ENCODE data around the gene NTSR2.

DNA sequence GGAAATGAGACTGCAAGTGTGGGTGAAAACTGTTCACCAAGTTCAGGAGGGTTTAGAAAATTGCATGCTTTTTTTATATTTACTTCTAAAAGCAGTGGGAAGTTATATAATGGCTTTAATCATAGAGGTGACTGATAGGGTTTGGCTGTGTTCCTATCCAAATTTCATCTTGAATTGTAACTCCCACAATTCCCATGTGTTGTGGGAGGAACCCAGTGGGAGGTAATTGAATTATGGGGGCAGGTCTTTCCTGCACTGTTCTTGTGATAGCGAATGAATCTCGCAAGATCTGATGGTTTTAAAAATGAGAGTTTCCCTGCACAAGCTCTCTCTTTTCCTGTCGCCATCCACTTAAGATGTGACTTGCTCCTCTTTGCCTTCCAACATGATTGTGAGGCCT is 35.7 kb upstream of the NTSR2 start:
- TF ChIP-seq BHLHE40 (IDR thresholded peaks at IDR 0.05; ENCODE audit: borderline replicate concordance): no peak
- TF ChIP-seq FOXK2 (IDR thresholded peaks at IDR 0.05): no peak
- TF ChIP-seq, protein P1, sequence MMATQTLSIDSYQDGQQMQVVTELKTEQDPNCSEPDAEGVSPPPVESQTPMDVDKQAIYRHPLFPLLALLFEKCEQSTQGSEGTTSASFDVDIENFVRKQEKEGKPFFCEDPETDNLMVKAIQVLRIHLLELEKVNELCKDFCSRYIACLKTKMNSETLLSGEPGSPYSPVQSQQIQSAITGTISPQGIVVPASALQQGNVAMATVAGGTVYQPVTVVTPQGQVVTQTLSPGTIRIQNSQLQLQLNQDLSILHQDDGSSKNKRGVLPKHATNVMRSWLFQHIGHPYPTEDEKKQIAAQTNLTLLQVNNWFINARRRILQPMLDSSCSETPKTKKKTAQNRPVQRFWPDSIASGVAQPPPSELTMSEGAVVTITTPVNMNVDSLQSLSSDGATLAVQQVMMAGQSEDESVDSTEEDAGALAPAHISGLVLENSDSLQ (IDR thresholded peaks at IDR 0.05): no peak
- no peak for TF ChIP-seq TARDBP (IDR thresholded peaks at IDR 0.05)
- no peak for TF ChIP-seq SP1 (IDR thresholded peaks at IDR 0.05)
- no peak for TF ChIP-seq FOXM1 (IDR thresholded peaks at IDR 0.05; ENCODE audit: borderline replicate concordance)
- TF ChIP-seq ZNF384 (IDR thresholded peaks at IDR 0.05): no peak
- TF ChIP-seq SUZ12 (IDR thresholded peaks at IDR 0.05): no peak
- TF ChIP-seq ELF4 (IDR thresholded peaks at IDR 0.05): no peak
- TF ChIP-seq LEF1 (IDR thresholded peaks at IDR 0.05; ENCODE audit: borderline replicate concordance): no peak
- TF ChIP-seq HDGF (IDR thresholded peaks at IDR 0.05; ENCODE audit: borderline replicate concordance): no peak
- TF ChIP-seq L3MBTL2 (conservative IDR thresholded peaks at IDR 0.05): no peak
- no peak for TF ChIP-seq CTBP1 (IDR thresholded peaks at IDR 0.05; ENCODE audit: borderline replicate concordance)
- TF ChIP-seq NFRKB (IDR thresholded peaks at IDR 0.05): no peak
